Mononuclear cell (primary cell): ENCODE data around the gene SLC25A38. TPM values are rescaled to one million over a fixed set of nuclear protein-coding genes. Genes with fewer than 3 reads are reported as not detected.
"Not testable (repeated sequence)": the region's sequence is repeated elsewhere in the genome, so short reads cannot be mapped to it uniquely, and the experiment has no call there.

ENCODE experiments used
- H3K27me3 ChIP-seq: 2 replicates; pipeline ENCODE4 v1.6.0; 2011; ENCODE audit warnings: low read length, control low read depth; ENCODE audit not compliant: insufficient read depth
- H3K4me1 ChIP-seq: 2 replicates; pipeline ENCODE4 v1.5.1; 2011; ENCODE audit warnings: mild to moderate bottlenecking, low read length, control low read depth; ENCODE audit not compliant: insufficient read depth
- H3K4me3 ChIP-seq: 2 replicates; pipeline ENCODE4 v1.5.1; 2011; ENCODE audit warnings: mild to moderate bottlenecking, low read length, moderate library complexity
- H3K9me3 ChIP-seq: 2 replicates; pipeline ENCODE4 v1.5.1; 2011; ENCODE audit warnings: low read depth, mild to moderate bottlenecking, control low read depth, low read length
- total RNA-seq: library from RNA; depleted of rRNA; stranded (reverse); fragments of >200 nt; gene quantifications from one replicate; pipeline ENCODE4 v1.2.3, GENCODE V29; 2012

Gene SLC25A38
- total RNA-seq, 1 donor, result 25.7 TPM

DNA sequence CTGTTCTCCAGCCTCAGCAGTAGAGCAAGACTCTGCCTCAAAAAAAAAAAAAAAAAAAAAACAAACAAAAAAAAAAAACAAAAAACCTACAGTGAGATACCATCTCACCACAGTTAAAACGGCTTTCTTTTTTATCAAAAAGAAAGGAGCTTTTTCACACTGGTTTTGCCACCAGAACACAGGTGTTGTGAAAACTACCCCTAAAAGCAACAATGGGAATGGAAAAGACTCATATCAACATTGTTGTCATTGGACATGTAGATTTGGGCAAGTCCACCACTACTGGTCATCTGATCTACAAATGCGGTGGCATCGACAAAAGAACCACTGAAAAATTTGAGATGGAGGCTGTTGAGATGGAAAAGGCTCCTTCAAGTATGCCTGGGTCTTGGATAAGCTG is 24.8 kb upstream of the SLC25A38 start:
- peaks cover 32% of the 10 kb centered on the region for H3K4me1 ChIP-seq
- H3K27me3 ChIP-seq, result no peaks in the 10 kb centered on the region
- H3K4me3 ChIP-seq, result no peak overlapping the region
- H3K9me3 ChIP-seq, result no peaks in the 10 kb centered on the region

DNA sequence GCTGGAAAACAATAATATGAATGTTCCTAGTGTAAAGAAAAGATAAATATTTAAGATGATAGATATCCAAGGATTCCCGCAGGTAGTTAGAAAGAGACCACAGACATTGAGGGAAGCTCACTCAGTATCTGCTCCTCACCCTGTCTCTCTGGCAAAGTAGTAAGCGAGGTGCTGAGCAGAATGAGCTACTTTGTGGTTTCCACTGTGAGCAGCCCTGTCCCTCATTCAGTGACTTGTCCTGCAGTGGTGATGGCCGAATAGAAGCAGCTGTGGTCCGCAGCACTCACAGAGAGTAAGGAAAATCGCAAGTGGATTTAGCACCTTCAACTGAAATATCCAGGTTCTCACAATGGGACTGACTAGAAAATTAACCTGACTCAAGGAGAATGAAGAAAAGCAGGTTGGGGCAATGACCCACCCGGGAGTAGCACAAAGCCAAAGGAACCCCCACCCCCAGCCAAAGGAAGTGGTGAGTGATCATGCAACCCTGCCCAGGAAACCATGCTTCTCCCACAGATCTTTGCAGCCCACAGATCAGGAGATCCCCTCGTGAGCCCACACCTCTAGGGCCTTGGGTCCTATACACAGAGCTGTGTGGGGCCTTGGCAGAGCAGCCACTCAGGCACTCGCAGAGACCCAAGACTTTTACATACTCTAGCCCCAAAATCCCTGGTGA is 21.8 kb upstream of the SLC25A38 start:
- no peaks in the 10 kb centered on the region for H3K27me3 ChIP-seq
- H3K4me3 ChIP-seq, result no peak overlapping the region
- no peaks in the 10 kb centered on the region for H3K9me3 ChIP-seq
- H3K4me1 ChIP-seq, result peaks cover 32% of the 10 kb centered on the region

GRCh38 chr3:39362192-39362591 is 21.0 kb upstream of the SLC25A38 start:
- H3K27me3 ChIP-seq, result no peaks in the 10 kb centered on the region
- no peak overlapping the region for H3K4me3 ChIP-seq
- H3K9me3 ChIP-seq, result no peaks in the 10 kb centered on the region
- H3K4me1 ChIP-seq, result peaks cover 32% of the 10 kb centered on the region

DNA sequence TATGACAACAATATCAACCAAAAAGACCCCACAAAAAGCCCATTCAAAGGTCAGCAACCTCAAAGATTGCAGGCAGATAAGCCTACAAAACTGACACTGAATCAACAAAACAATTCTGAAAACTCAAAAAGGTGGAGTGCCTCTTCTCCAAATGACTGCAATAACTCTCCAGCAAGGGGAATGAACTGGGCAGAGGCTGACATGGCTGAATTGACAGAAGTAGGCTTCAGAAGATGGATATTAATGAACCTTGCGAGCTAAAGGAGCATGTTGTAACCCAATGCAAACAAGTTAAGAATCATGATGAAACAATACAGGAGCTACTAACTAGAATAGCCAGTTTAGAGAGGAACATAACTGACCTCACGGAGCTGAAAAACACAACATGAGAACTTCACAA is 20.4 kb upstream of the SLC25A38 start:
- peaks cover 30% of the 10 kb centered on the region for H3K4me1 ChIP-seq
- no peaks in the 10 kb centered on the region for H3K27me3 ChIP-seq
- H3K9me3 ChIP-seq, result no peaks in the 10 kb centered on the region
- H3K4me3 ChIP-seq, result no peak overlapping the region

DNA sequence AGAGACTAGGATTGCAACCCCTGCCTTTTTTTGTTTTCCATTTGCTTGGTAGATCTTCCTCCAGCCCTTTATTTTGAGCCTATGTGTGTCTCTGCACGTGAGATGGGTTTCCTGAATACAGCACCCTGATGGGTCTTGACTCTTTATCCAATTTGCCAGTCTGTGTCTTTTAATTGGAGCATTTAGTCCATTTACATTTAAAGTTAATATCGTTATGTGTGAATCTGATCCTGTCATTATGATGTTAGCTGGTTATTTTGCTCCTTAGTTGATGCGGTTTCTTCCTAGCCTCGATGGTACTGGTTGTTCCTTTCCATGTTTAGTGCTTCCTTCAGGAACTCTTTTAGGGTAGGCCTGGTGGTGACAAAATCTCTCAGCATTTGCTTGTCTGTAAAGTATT is 12.7 kb upstream of the SLC25A38 start:
- H3K4me1 ChIP-seq, H3K9me3 ChIP-seq, H3K4me3 ChIP-seq, H3K27me3 ChIP-seq: not testable (repeated sequence)

- peaks cover 1% of the 10 kb centered on the region for H3K4me1 ChIP-seq
- no peak overlapping the region for H3K4me3 ChIP-seq
- H3K9me3 ChIP-seq, result no peaks in the 10 kb centered on the region
- H3K27me3 ChIP-seq, result no peaks in the 10 kb centered on the region
Observed at GRCh38 chr3:39372833-39373232, 10.3 kb upstream of the SLC25A38 start.

DNA sequence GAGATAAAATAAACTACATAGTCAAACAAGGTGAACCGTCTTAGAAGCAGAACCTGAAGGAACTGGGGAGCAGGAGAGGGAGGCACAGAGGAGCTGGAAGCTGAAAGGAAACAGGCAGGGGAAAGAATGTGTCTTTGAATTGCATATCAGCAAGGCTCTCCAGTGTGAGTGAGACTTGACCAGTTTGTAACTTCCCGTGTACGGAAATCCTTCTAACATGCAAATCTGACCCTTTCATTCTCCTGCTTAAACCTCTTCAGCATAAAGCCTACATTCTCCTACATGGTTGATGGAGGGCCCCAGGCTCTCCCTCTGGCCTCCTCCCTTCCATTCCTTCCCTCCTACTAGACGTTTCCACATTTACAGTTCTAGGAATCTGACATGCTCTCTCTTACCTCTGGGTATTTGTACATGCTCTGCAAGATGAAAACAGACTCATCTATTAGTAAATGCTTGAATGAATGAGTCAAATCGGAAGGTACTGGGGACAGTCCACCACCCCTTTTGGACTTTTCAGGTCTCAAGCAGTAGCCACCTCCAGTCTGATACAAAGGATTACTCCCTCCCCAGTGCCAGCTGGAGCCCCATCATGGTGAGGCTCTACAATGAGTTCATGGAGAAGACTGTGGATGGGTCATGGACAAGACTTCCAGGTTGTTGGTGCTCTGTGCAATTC is 6.1 kb upstream of the SLC25A38 start:
- Histone ChIP-seq H3K4me3 (no peak overlapping the region), H3K9me3 (no peaks in the 10 kb centered on the region), H3K27me3 (no peaks in the 10 kb centered on the region), H3K4me1 (peaks cover 8% of the 10 kb centered on the region)

GRCh38 chr3:39378088-39378487 is 5.1 kb upstream of the SLC25A38 start:
- no peak overlapping the region for H3K4me3 ChIP-seq
- H3K27me3 ChIP-seq, result no peaks in the 10 kb centered on the region
- no peaks in the 10 kb centered on the region for H3K9me3 ChIP-seq
- H3K4me1 ChIP-seq, result peaks cover 15% of the 10 kb centered on the region

DNA sequence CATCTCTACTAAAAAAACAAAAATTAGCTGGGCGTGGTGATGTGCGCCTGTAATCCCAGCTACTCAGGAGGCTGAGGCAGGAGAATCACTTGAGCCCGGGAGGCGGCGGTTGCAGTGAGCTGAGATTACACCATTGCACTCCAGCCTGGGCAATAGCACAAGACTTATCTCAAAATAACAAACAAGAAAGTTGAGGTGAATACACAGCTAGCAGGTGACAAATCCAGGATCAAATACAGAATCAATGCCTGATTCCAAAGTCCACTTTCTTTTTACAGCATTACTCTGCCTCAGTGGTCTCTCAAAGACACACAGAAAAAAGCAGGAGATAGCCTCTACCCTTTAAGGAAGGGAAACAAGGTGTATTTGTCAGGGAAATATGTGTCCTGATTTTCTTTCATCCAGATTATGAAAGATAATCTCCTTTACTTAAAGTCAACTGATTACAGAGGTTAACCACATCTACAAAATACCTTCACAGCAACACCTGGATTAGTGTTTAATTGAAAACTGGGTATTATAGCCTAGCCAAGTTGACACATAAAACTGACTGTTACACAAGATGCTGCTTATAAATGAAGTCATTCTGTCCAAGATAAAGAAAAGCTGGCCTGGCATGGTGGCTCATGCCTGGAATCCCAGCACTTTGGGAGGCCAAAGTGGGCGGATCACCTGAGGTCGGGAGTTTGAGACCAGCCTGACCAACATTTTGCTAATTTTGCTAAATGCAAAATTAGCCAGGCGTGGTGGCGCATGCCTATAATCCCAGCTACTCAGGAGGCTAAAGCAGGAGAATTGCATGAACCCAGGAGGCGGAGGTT is 4.0 kb upstream of the SLC25A38 start:
- Histone ChIP-seq H3K9me3 (no peaks in the 10 kb centered on the region), H3K4me3 (no peak overlapping the region), H3K27me3 (no peaks in the 10 kb centered on the region), H3K4me1 (peaks cover 15% of the 10 kb centered on the region)

GRCh38 chr3:39379778-39380155 is 3.4 kb upstream of the SLC25A38 start:
- Histone ChIP-seq H3K4me3 (no peak overlapping the region), H3K27me3 (no peaks in the 10 kb centered on the region), H3K4me1 (peaks cover 21% of the 10 kb centered on the region), H3K9me3 (no peaks in the 10 kb centered on the region)

DNA sequence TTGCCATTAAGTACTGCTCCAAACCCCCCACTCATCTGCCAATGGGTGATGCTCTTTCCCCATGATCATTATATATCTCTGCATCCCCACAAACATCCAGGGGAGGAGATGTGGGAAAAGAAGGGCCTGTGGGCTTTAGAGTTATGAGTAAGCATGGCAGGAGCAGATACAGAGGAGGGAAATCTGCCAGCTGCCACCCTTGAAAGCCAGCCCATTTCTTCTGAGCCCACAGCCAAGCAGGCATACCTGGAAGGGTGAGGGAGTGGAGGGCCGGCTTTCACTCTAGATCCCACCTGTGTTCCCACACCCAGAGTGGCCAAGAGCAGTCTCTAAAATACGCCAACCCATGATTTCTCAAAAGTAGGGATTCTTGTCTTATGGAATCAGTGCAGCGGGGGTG is 1.7 kb upstream of the SLC25A38 start:
- no peak overlapping the region for H3K4me3 ChIP-seq
- H3K27me3 ChIP-seq, result no peaks in the 10 kb centered on the region
- peaks cover 35% of the 10 kb centered on the region for H3K4me1 ChIP-seq
- H3K9me3 ChIP-seq, result no peaks in the 10 kb centered on the region

GRCh38 chr3:39383881-39384664 is 903 bp downstream of the SLC25A38 start:
- peak overlapping the region; percentile 78 for H3K4me3 ChIP-seq
- peaks cover 52% of the 10 kb centered on the region for H3K4me1 ChIP-seq
- H3K27me3 ChIP-seq, result no peaks in the 10 kb centered on the region
- H3K9me3 ChIP-seq, result no peaks in the 10 kb centered on the region

GRCh38 chr3:39384665-39385000 is 1.5 kb downstream of the SLC25A38 start:
- peaks cover 58% of the 10 kb centered on the region for H3K4me1 ChIP-seq
- H3K9me3 ChIP-seq, result no peaks in the 10 kb centered on the region
- H3K4me3 ChIP-seq, result peak overlapping the region; percentile 78
- H3K27me3 ChIP-seq, result no peaks in the 10 kb centered on the region

DNA sequence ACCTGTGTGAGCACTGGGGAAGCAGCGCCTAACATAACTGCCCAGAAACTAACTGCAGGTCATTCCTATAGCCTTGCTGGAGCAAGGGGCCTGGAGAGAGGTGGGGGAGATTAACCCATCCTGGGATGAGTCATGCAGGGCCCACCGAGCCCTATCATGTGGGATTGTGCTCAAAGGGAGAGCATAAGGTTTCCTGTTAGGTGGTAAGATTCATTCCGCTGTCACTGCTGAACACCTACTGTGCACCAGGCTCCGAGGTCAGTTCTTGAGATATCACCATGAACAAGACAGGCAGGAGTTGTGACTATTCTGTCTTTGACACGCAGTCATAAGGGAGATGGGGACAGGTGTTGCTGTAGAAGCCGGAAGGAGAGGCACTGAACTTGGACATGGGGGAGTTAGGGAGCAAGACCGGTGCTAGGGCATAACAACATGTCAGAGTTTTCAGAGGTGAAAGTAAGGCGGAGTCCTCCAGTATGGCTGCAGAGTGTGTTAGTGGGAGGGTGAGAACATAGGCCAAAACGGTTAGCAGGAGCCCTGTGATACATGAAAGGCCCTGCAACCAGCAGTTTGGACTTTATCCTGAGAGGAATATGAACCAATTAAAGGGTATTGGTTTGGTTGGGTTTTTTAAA is 2.4 kb downstream of the SLC25A38 start:
- H3K4me3 ChIP-seq, result no peak overlapping the region
- H3K9me3 ChIP-seq, result no peaks in the 10 kb centered on the region
- no peaks in the 10 kb centered on the region for H3K27me3 ChIP-seq
- H3K4me1 ChIP-seq, result peaks cover 66% of the 10 kb centered on the region
